ENCODE results near the gene RHOT2. TPM values are rescaled to one million over a fixed set of nuclear protein-coding genes. Genes with fewer than 3 reads are reported as not detected.

Gene RHOT2
- polyA plus RNA-seq, 3 donors: 58.2 to 68.2 (median 60.6) TPM

DNA sequence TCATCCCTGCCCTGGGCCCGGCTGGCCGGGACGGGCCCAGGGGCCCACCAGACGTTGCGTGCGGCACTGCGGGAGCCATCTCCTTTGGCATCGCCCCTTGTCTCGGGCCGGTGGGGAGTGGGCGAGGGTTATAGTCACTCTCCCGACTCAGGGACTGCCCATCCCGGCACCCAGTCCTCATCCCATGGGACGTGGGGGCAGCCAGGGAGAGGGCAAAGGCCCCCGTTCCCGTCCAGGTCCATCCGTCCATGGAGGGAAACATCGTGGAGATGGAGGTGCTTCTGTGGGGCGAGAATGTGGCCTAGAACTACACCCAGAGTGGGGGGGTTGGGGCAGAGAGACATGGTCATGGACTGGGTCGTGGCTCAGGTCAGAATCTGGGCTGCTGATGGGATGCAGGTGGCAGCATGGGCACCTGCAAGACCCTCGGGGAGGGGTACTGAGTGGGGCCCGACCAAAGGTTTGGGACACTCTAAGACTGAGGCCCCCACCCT lies 21.2 kb upstream of the RHOT2 start:
- no peak for DNase-seq (ENCODE audit: low read depth in 3 of 3, low spot score in 2 of 3)

DNA sequence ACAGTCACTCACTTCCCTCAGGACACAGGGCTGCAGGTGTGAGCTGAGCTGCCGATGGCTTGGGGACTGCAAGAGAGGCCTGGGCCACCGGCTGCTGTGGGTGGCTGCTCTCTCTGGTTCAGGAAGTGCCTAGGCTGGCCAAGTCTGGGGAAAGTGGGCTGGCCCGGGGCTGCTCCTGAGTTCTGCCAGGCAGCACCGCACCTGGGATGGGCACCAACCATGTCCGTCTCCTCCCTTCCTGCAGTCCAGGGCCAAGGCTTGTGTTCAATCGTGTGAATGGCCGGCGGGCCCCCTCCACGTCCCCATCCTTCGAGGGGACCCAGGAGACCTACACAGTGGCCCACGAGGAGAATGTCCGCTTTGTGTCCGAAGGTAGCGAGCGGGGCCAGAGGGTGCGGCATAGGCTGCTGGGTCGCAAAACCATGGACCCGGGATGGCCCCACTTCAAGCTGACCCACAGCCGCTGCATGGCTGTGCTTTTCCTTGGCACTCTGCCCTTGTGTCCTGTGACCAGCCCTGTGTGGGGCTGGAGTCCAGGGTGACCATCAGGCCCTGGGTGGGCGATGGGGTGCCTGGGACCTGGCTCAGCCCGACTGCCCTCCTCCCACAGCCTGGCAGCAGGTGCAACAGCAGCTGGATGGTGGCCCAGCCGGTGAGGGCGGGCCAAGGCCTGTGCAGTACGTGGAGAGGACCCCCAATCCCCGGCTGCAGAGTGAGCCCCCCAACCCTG lies 20.6 kb upstream of the RHOT2 start:
- no peak for DNase-seq (ENCODE audit: low read depth in 3 of 3, low spot score in 2 of 3)

DNA sequence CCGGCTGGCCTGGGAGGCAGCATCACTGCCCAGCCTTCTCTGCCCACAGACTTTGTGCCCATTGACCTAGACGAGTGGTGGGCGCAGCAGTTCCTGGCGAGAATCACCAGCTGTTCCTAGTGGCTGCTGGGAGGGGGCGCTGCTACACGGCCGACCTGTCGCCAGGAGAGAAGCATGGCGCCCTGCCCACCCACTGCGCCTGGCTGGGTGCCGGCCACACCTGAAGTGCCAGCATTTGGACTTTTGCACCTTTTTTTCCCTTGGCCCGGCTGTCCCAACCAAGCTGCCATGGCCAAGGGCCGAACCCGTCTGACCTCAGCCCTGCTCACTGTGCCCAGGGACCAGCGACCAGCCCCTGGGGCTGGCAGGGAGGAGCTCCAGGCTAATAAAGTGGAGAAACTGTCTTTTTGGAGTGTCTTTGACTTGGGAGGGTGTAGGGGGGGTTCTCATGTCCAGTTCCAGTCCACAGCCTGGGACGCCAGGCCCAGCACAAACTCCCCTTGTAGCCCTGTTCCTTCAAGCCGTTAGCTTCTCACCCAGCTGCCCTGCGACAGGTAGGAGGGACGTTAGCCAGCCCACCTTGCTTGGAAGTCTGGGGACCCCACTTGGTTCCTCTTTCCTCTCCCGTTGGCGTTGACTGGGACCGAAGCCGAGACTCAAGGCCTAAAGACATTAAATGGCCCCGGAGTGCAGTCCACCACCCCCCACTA lies 19.7 kb upstream of the RHOT2 start:
- no peak for DNase-seq (ENCODE audit: low read depth in 3 of 3, low spot score in 2 of 3)

DNA sequence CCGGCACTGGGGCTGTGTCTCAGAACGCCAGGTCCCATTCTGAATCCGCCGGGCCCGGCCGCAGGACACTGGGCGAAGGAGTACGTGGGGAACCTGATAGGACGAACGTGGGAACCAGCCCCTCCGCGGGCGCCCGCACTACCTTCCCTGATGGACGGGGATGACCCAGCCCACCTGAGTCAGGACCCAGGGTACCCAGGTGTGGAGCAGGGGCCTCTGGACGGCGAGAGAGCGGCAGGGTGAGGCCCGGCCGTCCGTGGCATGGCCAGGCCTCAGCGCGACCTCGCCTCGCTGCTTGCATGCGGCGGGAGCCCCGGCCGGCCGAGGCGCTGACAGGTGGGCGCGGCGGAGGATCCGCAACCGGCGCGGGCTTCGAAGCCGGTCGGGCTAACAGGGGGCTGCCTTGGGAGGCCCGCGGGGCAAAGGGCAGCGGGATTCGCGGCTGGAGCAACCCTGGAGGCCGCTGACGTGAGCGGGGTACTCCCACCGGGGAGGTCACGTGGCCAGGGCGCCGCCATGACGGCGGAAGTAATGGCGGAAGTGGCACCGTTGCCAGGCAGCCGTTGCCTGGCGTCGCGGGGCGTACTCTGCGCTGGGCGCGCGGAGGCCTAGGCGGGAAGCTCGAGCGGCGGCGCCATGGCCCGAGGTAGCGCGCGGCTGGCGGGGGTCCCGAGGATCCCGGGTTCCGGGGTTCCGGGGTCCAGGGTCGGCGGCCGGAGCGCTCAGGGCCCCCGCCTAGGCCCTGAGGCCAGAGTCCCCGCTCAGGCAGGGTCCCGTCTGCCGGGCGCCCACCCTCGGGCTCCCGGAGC lies 18.9 kb upstream of the RHOT2 start, which contains the start of gene WDR90:
WDR90 (plus strand) TSS at position 585 of the 809 bp plus-strand sequence; CDS start at position 637, 52 bp downstream.
- peak; percentile 68 to 80 (median 74) for DNase-seq (ENCODE audit: low read depth in 3 of 3, low spot score in 2 of 3)

DNA sequence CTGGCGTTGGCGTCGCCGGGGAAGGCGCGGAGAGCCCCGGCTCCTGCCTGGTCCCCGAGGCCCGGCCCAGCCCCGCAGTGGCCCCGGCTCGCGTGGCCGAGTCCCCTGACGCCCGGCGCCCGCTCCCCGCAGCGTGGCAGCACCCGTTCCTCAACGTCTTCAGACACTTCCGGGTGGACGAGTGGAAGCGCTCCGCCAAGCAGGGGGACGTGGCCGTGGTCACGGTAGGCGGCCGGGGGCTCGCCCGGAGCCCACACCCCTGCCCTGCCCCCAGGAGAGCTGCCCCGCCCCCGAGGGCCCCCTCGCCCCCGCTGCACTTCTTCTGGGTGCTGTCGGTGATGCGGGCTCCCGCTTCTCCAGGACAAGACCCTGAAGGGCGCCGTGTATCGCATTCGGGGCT lies 18.3 kb upstream of the RHOT2 start:
- DNase-seq (ENCODE audit: low read depth in 3 of 3, low spot score in 2 of 3): no peak

DNA sequence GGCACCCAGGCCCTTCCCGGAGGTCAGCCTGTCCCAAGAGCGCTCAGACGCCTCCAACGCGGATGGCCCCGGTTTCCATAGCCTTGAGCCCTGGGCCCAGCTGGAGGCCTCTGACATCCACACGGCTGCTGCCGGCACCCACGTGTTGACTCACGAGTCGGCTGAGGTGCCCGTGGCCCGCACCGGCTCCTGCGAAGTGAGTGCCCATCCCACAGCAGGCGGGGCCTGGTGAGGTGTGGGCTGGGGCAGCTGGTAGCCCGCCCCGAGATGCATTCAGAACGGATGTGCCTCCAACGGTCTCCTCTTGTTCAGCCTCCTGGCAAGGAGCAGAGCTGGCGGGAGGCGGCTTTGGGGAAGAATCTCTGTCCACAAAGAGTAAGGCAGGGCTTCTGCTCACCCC lies 16.1 kb upstream of the RHOT2 start:
- DNase-seq (ENCODE audit: low read depth in 3 of 3, low spot score in 2 of 3): no peak

DNA sequence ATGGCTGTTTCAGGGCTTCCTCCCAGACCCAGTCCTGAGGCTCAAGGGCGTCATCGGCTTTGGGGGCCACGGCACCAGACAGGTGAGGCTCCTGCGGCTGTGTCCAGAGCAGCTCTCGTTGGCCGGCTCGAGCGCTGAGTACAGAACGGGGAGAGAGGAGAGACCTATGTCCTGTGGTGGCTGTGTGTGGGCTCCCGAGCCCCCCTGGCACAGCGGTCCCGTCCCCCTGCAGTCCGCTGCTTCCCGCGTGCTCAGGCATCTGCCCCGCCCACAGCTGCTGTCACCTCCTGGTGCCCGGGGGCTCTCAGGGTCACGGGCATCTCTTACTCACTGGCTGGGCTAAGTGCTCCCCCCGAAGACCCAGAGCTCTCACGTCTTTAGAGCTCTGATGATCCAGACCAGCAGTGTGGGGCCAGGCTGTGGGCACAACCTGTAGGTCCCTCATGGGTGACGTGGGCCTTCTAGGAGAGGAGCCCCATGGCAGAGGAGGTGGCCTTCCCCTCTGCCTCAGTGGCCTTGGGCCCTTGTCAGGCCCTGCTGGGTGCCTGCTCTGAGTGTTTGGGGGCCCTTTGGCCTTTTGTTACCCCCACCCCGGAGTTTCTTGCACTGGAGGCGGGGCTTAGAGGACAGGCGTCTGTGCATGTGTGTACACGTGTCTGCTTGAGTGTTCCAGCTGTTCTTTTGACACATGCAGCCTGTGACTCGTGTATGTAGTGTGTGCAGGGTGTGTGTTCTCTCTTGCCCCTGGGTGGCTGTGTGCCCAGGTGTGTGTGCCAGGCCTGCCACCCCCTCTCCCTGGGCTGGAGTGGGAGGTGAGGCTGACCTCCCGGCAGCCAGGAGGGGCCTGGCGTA lies 15.3 kb upstream of the RHOT2 start:
- no peak for DNase-seq (ENCODE audit: low read depth in 3 of 3, low spot score in 2 of 3)

DNA sequence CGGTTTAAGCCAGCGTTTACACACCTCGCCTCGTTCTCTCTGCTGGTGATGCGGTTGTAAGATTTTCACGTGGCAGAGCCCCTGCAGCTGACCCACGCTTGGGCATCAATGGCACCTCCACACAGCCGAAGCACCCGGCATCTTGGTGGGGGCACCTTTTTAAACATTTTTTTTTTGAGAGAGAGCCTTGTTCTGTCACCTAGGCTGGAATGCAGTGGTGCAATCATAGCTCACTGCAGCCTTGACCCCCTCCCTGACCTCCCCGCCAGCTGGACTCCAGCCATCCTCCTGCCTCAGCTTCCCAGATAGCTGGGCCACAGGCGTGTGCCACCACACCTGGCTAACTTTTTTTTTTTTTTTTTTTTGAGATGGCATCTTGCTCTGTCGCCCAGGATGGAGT lies 13.9 kb upstream of the RHOT2 start:
- no peak for DNase-seq (ENCODE audit: low read depth in 3 of 3, low spot score in 2 of 3)

DNA sequence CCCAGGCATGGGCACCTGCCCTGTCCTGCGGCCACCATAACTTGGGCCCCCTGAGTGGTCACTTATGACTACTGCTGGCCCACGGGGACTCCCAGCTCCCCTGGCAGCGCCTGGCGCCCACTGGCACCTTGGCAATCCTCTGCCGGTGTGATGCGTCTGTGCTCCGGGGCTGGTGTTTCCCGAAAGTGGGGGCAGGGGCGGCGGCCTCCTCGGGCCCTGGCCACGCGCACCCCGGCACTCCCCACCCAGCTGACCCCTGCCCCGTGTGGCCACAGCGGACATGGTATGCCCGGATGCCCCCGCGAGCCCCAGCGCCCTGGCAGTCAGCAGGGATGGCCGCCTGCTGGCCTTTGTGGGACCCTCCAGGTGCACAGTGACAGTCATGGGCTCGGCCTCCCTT lies 10.4 kb upstream of the RHOT2 start:
- no peak for DNase-seq (ENCODE audit: low read depth in 3 of 3, low spot score in 2 of 3)

DNA sequence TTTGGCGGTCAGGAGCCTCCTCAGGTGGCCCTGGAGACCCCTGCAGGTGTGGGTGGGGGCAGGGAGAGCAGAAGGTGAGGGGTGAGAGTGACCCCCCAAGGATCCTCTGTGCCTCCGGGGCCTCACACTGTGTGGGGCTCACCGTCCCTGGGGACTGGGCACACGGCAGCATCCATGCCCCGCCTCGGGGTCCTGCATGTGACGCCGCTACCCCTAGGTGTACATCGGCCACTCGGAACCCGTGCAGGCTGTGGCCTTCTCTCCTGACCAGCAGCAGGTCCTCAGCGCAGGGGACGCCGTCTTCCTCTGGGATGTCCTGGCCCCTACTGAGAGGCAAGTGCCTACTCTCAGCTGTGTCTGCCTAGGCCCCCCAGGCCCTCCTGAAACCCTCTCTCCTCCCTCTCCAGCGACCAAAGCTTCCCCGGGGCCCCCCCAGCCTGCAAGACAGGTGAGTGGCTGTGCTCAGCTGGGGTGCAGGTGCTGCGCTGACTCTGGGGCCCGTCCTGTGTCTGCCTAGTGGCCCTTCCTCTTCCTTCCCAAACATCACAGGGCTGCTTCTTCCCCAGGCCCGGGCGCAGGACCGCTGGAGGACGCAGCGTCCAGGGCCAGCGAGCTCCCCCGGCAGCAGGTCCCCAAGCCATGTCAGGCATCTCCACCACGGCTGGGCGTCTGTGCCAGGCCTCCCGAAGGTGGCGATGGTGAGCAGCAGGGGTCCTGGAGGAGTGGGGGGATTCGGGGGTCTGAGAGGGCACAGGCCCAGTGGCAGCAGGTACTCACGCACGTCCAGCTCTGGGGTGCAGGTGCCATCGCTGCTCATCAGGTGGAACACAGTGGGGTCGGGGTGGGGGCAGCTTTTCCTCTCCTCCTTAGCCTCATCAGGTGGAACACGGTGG lies 9.0 kb upstream of the RHOT2 start:
- no peak for DNase-seq (ENCODE audit: low read depth in 3 of 3, low spot score in 2 of 3)

DNA sequence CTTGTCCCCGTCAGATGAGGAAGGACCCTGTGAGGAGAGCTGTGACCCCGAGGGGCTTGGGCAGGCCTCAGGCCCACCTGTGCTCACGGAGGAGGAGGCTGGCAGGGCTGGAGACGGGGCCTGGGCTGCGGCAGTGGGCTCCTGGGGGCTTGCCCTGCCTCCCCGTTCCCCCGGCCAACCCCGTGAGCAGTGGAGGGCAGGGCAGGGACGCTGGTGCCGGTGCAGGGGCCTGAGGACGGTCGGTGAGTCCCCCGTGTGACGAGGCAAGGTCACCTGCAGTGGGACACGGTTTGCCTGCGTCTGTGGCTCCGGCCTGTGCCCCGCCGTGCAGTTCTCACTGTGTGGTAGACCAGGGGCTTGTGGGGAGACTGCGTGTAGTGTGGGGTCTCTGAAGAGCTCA lies 8.3 kb upstream of the RHOT2 start:
- no peak for DNase-seq (ENCODE audit: low read depth in 3 of 3, low spot score in 2 of 3)

DNA sequence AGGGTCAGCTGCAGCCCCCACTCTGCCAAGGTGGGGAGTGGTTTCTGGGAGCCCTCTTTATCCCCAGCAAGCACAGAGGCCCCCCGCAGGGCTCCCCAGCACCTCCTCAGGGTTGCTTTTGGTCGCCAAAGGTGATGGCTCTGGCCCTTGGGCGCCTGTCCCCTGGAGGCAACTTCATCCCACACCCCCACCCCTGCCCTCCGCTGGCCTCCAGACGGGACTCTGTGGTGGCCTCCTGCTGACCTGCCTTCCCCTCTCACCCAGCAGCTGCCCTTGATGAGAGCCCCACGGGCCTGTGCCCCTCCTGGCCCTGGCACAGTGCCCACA lies 7.8 kb upstream of the RHOT2 start:
- DNase-seq (ENCODE audit: low read depth in 3 of 3, low spot score in 2 of 3): no peak

DNA sequence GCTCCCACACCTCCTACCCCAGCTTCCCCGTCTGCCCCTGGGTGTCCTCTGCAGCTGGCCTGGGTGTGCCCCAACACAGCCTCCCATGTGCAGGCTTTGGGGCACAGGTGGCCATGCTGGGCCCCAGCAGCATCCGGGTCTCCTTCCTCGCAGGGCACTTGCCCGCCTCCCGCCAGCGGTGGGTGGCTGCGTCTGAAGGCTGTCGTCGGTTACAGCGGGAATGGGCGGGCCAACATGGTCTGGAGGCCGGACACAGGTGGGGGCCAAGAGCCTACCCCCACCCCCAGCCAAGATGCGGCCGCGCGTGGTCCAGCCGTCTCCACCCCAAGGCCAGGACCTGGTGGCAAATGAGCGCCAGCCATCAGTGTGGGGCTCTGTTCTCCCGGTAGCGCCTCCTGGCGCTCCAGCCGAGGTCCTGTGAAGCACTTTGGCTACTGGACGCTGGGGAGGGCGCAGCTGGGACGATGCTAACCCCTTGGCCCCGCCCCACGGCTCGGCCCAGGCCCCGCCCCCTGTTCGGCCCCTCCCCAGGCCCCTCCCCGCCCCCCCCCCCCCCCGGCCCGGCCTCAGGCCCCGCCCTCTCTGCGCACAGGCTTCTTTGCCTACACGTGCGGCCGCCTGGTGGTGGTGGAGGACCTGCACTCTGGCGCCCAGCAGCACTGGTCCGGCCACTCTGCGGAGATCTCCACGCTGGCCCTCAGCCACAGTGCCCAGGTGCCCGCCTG lies 7.3 kb upstream of the RHOT2 start:
- no peak for DNase-seq (ENCODE audit: low read depth in 3 of 3, low spot score in 2 of 3)

DNA sequence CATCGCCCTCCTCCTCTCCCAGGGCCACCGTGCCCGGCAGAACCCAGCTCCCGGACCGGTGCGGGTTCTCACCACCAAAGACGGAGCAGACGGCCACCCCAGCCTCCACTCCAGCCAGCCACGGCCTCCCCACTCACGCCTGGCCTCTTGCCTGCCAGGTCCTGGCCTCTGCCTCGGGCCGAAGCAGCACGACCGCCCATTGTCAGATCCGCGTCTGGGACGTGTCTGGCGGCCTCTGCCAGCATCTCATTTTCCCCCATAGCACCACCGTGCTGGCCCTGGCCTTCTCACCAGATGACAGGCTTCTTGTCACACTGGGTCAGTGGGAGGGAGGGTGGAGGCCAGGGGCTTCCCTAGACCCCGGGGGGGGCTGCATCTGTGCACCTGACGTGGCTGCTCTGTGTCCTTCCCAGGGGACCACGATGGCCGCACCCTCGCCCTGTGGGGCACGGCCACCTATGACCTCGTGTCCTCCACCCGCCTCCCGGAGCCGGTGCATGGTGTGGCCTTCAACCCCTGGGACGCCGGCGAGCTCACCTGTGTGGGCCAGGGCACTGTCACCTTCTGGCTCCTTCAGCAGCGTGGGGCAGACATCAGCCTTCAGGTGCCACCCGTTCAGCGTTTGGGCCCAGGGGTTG lies 6.6 kb upstream of the RHOT2 start:
- DNase-seq (ENCODE audit: low read depth in 3 of 3, low spot score in 2 of 3): no peak

DNA sequence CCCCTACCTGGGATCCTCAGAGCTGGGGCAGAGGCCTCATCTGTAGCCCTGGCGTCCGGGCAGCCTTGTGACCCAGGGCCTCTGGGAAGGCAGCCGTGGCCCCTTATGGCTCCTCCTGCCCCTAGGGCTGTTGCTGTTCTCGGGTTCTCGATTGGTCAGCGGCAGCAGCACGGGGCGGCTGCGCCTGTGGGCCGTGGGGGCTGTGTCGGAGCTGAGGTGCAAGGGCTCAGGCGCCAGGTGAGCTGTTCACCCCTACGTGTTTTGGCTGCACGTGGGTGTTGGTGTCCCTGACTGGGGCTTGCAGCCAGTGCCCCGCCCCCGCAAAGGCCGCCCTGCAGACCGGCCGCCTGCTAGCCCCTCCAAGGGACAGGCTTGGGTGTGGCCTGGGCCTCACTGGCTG lies 5.8 kb upstream of the RHOT2 start:
- no peak for DNase-seq (ENCODE audit: low read depth in 3 of 3, low spot score in 2 of 3)

DNA sequence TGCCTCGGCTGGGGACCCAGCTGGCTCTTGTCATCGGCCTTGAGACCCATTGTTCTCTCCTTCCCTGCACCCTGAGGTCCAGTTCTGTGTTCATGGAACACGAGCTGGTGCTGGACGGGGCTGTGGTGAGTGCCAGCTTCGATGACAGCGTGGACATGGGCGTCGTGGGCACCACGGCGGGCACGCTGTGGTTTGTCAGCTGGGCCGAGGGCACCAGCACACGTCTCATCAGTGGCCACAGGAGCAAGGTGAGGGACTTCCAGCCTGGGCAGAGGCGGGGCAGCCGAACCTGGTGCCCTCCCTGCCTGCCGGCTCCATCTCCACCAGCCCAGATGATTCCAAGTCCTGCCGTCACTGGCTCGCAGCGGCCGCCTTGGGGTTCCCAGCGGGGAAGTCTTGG lies 5.3 kb upstream of the RHOT2 start:
- DNase-seq (ENCODE audit: low read depth in 3 of 3, low spot score in 2 of 3): no peak

DNA sequence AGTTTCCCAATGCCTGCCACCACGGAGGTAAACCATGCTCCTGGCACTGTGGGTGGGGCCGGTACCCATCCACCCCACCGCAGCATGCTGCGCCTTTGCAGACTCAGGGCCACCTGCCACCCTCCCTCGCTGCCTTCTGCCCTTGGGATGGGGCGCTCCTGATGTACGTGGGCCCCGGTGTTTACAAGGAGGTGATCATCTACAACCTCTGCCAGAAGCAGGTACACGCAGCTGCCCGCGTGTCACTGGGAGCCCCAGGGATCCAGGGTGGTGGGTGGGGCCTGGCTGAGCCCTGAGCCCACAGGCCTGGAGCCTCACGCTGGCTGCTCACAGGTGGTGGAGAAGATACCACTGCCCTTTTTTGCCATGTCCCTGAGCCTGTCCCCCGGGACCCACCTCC lies 1.4 kb upstream of the RHOT2 start:
- DNase-seq (ENCODE audit: low read depth in 3 of 3, low spot score in 2 of 3): no peak

DNA sequence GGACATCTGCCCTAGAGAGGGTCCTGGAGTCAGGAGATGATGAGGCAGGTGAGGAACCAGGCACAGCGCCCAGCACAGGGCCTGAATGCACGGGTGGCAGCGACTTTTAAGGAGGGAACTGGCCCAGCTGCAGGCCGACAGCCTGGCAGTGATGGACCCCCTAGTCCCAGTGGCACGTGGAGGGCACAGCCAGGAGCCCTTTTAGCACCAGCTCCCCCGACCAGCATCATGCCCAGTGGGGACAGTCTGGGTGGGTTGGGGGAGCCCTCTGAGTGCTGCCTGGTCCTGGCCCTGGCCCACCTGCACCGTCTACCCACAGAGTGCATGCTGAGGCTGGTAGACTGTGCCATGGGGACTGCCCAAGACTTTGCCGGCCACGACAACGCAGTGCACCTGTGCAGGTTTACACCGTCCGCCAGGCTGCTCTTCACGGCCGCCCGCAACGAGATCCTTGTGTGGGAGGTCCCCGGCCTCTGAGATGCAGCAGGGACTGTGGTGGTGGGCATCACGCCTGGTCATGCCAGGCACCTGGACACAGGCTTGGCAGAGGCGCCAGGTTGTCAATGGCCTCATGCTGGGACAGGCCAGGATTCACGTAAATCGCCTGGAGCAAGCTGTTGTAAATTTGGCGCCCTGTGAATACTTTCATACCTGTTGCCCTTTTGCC lies 686 bp upstream of the RHOT2 start:
- no peak for DNase-seq (ENCODE audit: low read depth in 3 of 3, low spot score in 2 of 3)
